Breast epithelium (tissue), 3 donors: ENCODE results near the gene TOX3.

Experiments used
- POLR2A ChIP-seq: fragments of 450-650 bp; IDR thresholded peaks from one replicate; pipeline ENCODE4 v1.6.1; 2016; ENCODE audit warnings: antibody characterized with exemption, mild to moderate bottlenecking, moderate library complexity
- POLR2AphosphoS5 ChIP-seq, 3 donors: sonication (generic); formaldehyde crosslinking; IDR thresholded peaks; one replicate each; pipeline ENCODE4 v1.6.1; 2017; ENCODE audit warnings: antibody characterized with exemption in 3 of 3
- TF ChIP-seq, protein P1 (sequence below), 3 donors: fragments of 450-650 bp; IDR thresholded peaks; one replicate each; pipeline ENCODE4 v1.5.1; 2016 to 2017; ENCODE audit warnings: antibody characterized with exemption in 3 of 3, mild to moderate bottlenecking in 3 of 3, moderate library complexity in 3 of 3

DNA sequence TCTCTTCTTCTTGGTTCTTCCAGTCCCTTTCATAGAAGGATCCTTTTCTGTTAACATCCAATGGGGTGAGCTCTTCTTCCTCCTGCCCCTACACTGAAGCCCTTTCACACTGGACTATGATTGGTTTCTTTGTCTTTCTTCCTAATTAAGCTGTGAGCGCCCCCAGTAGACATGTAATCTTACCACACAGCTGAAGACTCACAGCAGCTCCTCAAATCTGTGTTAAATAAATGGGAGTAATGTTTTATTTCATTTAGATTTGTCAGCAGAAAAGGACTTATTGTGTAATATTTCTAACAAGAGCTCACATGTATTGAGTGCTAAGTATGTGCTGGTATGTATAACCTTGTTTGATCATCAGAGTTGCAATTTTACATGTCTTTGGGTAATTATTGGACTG, 55.7 kb downstream of the TOX3 start:
- TF ChIP-seq POLR2A (no peak), POLR2AphosphoS5 (IDR thresholded peaks at IDR 0.05) (no peak)
- TF ChIP-seq, protein P1, sequence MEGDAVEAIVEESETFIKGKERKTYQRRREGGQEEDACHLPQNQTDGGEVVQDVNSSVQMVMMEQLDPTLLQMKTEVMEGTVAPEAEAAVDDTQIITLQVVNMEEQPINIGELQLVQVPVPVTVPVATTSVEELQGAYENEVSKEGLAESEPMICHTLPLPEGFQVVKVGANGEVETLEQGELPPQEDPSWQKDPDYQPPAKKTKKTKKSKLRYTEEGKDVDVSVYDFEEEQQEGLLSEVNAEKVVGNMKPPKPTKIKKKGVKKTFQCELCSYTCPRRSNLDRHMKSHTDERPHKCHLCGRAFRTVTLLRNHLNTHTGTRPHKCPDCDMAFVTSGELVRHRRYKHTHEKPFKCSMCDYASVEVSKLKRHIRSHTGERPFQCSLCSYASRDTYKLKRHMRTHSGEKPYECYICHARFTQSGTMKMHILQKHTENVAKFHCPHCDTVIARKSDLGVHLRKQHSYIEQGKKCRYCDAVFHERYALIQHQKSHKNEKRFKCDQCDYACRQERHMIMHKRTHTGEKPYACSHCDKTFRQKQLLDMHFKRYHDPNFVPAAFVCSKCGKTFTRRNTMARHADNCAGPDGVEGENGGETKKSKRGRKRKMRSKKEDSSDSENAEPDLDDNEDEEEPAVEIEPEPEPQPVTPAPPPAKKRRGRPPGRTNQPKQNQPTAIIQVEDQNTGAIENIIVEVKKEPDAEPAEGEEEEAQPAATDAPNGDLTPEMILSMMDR (IDR thresholded peaks at IDR 0.05) = no peak
